Tibial artery (tissue), 4 donors: ENCODE results near the gene ARHGAP35.
"Not testable (repeated sequence)": the region's sequence is repeated elsewhere in the genome, so short reads cannot be mapped to it uniquely, and the experiment has no call there.

Experiments
- DNase-seq, 2 donors: peaks; one replicate each; pipeline ENCODE4 v3.0.0-alpha.2; 2019
- H3K27ac ChIP-seq, 2 donors: fragments of 200-600 bp; sonication (generic) in 1 of 2; 1 replicate in 1 of 2; 2 replicates in 1 of 2; pipeline ENCODE4 v1.5.1; 2018 to 2019; ENCODE audit warnings: mild to moderate bottlenecking in 1 of 2
- H3K27me3 ChIP-seq, 2 donors: fragments of 200-600 bp; sonication (generic) in 1 of 2; one replicate each; pipeline versions ENCODE4 v1.5.1 to v1.6.0; 2016 to 2019
- H3K36me3 ChIP-seq, 3 donors: fragments of 200-600 bp; sonication (generic) in 2 of 3; one replicate each; pipeline ENCODE4 v1.5.1; 2016 to 2019; ENCODE audit warnings: mild to moderate bottlenecking in 2 of 3
- H3K4me1 ChIP-seq, 4 donors: fragments of 200-600 bp; sonication (generic) in 2 of 4; 1 replicate in 3 of 4; 2 replicates in 1 of 4; pipeline ENCODE4 v1.5.1; 2016 to 2019
- H3K4me3 ChIP-seq, 2 donors: fragments of 200-600 bp; sonication (generic) in 1 of 2; 1 replicate in 1 of 2; 2 replicates in 1 of 2; pipeline ENCODE4 v1.5.1; 2018 to 2019; ENCODE audit warnings: mild to moderate bottlenecking in 2 of 2
- H3K9me3 ChIP-seq, 3 donors: fragments of 200-600 bp; sonication (generic) in 1 of 3; one replicate each; pipeline ENCODE4 v1.5.1; 2016 to 2019
- CTCF ChIP-seq, 2 experiments: fragments of 200-600 bp in 1 of 2; fragments of 450-650 bp in 1 of 2; IDR thresholded peaks; one replicate each; pipeline ENCODE4 v1.5.1; 2017 to 2019; ENCODE audit warnings: antibody characterized with exemption in 2 of 2, mild to moderate bottlenecking in 1 of 2, moderate library complexity in 1 of 2
- intact Hi-C: fragments of 100-400 bp; cut with DNase I; formaldehyde crosslinking; loops from one replicate; pipeline ENCODE4 v1.15.0; 2023; ENCODE audit warnings: low total_unique reads

The ARHGAP35 gene

GRCh38 chr19:46847528-46847927 is 13.3 kb upstream of the ARHGAP35 start:
- TF ChIP-seq CTCF (IDR thresholded peaks at IDR 0.05), result no peak
- peak in 1 of 2 donors; percentile 44 for DNase-seq
- H3K4me1 ChIP-seq, result peaks cover 0 to 24% (median 12%) of the 10 kb centered on the region in 4 donors
- H3K27me3 ChIP-seq, result no peaks in the 10 kb centered on the region
- H3K4me3 ChIP-seq, result no peak overlapping the region
- H3K27ac ChIP-seq, result no peak overlapping the region
- H3K36me3 ChIP-seq, result peaks cover 22 to 39% (median 31%) of the 10 kb centered on the region in 3 donors
- H3K9me3 ChIP-seq, result no peaks in the 10 kb centered on the region
- intact Hi-C loops, result no loop called here

- peaks cover 22 to 30% (median 24%) of the 10 kb centered on the region in 3 donors for H3K36me3 ChIP-seq
- no peak overlapping the region for H3K4me3 ChIP-seq
- intact Hi-C loops, result no loop called here
- no peak for TF ChIP-seq CTCF (IDR thresholded peaks at IDR 0.05)
- no peaks in the 10 kb centered on the region for H3K9me3 ChIP-seq
- H3K4me1 ChIP-seq, result peaks cover 0 to 21% (median 12%) of the 10 kb centered on the region in 4 donors
- DNase-seq, result no peak
- peak overlapping the region; percentile 85 to 97 for H3K27ac ChIP-seq
- H3K27me3 ChIP-seq, result no peaks in the 10 kb centered on the region
Observed at GRCh38 chr19:46848389-46848788, 12.4 kb upstream of the ARHGAP35 start.

GRCh38 chr19:46849610-46850009 is 11.2 kb upstream of the ARHGAP35 start:
- Histone ChIP-seq H3K36me3 (peaks cover 10 to 18% (median 12%) of the 10 kb centered on the region in 3 donors), H3K9me3 (no peaks in the 10 kb centered on the region), H3K27me3 (no peaks in the 10 kb centered on the region), H3K4me3 (peak overlapping the region; percentile 83 to 93), H3K4me1 (peaks cover 0 to 21% (median 12%) of the 10 kb centered on the region in 4 donors), H3K27ac (peak overlapping the region; percentile 85 to 97)
- intact Hi-C loops, result no loop called here
- peak in 1 of 2 donors; percentile 55 for DNase-seq
- TF ChIP-seq CTCF (IDR thresholded peaks at IDR 0.05), result no peak

- H3K9me3 ChIP-seq, result no peaks in the 10 kb centered on the region
- no peak for TF ChIP-seq CTCF (IDR thresholded peaks at IDR 0.05)
- peak within 1 kb of the TSS; percentile 85 to 97 for H3K27ac ChIP-seq
- peak within 1 kb of the TSS; percentile 83 to 93 for H3K4me3 ChIP-seq
- peaks cover 0 to 25% (median 14%) of the 10 kb centered on the region in 4 donors for H3K4me1 ChIP-seq
- intact Hi-C loops, result no loop called here
- H3K36me3 ChIP-seq, result peaks cover under 1 to 9% (median 5%) of the 10 kb centered on the region in 3 donors
- no peaks in the 10 kb centered on the region for H3K27me3 ChIP-seq
- DNase-seq, result peak; percentile 98 to 99
Observed at GRCh38 chr19:46850228-46851203, 10.3 kb upstream of the ARHGAP35 start, which contains the start of gene AP2S1. AP2S1 (minus strand) TSS chr19:46850846; CDS start chr19:46850766, 80 bp downstream.

- H3K4me1 ChIP-seq, result peaks cover 0 to 37% (median 25%) of the 10 kb centered on the region in 4 donors
- TF ChIP-seq CTCF (IDR thresholded peaks at IDR 0.05), result no peak
- H3K9me3 ChIP-seq, result no peaks in the 10 kb centered on the region
- H3K36me3 ChIP-seq, result peaks cover 0 to 1% (median under 1%) of the 10 kb centered on the region in 3 donors
- H3K4me3 ChIP-seq, result no peak overlapping the region
- no peak overlapping the region for H3K27ac ChIP-seq
- intact Hi-C loops, result no loop called here
- H3K27me3 ChIP-seq, result no peaks in the 10 kb centered on the region
- DNase-seq, result no peak
Observed at GRCh38 chr19:46852830-46853229, 8.0 kb upstream of the ARHGAP35 start.

- H3K4me3 ChIP-seq, intact Hi-C loops, H3K27me3 ChIP-seq, H3K36me3 ChIP-seq, H3K27ac ChIP-seq, H3K9me3 ChIP-seq: not testable (repeated sequence)
- H3K4me1 ChIP-seq, result peaks cover 0 to 27% (median 19%) of the 10 kb centered on the region in 4 donors
- peak in 1 of 2 donors; percentile 47 for DNase-seq
Observed at GRCh38 chr19:46854698-46855097, 6.1 kb upstream of the ARHGAP35 start.
